Keratinocyte (primary cell): Measurements from ENCODE around the gene SYS1.

Experiments used
- CTCF ChIP-seq, 3 experiments: IDR thresholded peaks in 1 of 3; conservative IDR thresholded peaks in 1 of 3; optimal IDR thresholded peaks in 1 of 3; 2 replicates in 2 of 3; 3 replicates in 1 of 3; pipeline versions ENCODE3 to v1.5.1; 2011; ENCODE audit warnings: low read length in 3 of 3, mild to moderate bottlenecking in 3 of 3, moderate library complexity in 2 of 3, control low read depth in 1 of 3, inconsistent platforms in 1 of 3; ENCODE audit not compliant: insufficient read depth in 2 of 3; ENCODE audit errors: extremely low read depth in 1 of 3
- EZH2 ChIP-seq: IDR thresholded peaks from one replicate; pipeline ENCODE4 v1.6.1; 2012; ENCODE audit warnings: inconsistent platforms, mild to moderate bottlenecking, low read length, moderate library complexity

GRCh38 chr20:45391559-45391958, 28.6 kb downstream of the SYS1 start:
- TF ChIP-seq CTCF (optimal IDR thresholded peaks at IDR 0.05 in 1 of 3, IDR thresholded peaks at IDR 0.05 in 1 of 3, conservative IDR thresholded peaks at IDR 0.05 in 1 of 3; ENCODE audit: extremely low read depth in 1 of 3, insufficient read depth in 2 of 3, low read length in 3 of 3) (no peak), EZH2 (no peak)
